ENCODE results near the gene UGT3A2.

UGT3A2 gene

DNA sequence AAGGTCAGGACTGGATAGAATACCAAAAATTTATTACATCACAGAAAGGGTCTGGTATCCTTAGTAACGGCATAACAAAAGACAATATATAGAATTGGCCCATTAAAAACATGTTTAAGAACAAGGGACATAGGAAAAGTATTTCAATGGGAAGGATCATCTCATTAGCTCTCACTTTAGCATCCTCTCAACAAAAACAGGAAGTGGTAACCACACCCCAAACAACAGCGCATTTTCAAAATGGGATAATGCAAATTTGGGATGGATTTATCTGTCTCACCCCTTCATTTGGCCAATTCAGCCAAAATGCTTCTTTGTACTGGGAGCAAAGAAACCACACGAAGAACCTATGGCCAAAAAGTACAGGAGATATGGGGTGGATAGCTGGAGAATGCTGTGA is 65.7 kb downstream of the UGT3A2 start:
- TF ChIP-seq FOXP2 (optimal IDR thresholded peaks at IDR 0.05; ENCODE audit: borderline replicate concordance, extremely low read depth, extremely low read length, insufficient read depth), result no peak

DNA sequence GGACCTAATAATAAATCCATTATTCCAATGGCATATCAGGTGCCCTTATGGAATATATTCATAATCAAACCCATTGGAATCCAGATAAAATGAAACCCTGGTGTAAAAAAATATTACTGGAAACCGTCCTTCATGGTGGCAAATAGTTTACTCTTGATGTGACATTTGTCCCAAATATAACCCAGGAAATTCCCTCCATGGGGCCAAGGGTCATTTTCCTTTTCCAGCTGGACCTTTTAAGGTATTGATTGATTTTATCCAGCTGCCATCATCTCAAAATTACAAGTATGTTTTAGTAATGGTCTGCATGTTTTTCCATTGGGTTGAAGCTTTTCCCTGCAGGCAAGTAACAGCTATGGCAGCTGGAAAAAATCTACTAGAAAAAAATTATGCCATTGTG is 67.1 kb downstream of the UGT3A2 start:
- TF ChIP-seq FOXP2 (optimal IDR thresholded peaks at IDR 0.05; ENCODE audit: borderline replicate concordance, extremely low read depth, extremely low read length, insufficient read depth), result no peak
- no peak for TF ChIP-seq POLR2AphosphoS5 (IDR thresholded peaks at IDR 0.05; ENCODE audit: low read depth, low read length)
- no peak for TF ChIP-seq TAF1 (IDR thresholded peaks at IDR 0.05; ENCODE audit: borderline replicate concordance, insufficient read depth, low read length)
- TF ChIP-seq, protein P1, sequence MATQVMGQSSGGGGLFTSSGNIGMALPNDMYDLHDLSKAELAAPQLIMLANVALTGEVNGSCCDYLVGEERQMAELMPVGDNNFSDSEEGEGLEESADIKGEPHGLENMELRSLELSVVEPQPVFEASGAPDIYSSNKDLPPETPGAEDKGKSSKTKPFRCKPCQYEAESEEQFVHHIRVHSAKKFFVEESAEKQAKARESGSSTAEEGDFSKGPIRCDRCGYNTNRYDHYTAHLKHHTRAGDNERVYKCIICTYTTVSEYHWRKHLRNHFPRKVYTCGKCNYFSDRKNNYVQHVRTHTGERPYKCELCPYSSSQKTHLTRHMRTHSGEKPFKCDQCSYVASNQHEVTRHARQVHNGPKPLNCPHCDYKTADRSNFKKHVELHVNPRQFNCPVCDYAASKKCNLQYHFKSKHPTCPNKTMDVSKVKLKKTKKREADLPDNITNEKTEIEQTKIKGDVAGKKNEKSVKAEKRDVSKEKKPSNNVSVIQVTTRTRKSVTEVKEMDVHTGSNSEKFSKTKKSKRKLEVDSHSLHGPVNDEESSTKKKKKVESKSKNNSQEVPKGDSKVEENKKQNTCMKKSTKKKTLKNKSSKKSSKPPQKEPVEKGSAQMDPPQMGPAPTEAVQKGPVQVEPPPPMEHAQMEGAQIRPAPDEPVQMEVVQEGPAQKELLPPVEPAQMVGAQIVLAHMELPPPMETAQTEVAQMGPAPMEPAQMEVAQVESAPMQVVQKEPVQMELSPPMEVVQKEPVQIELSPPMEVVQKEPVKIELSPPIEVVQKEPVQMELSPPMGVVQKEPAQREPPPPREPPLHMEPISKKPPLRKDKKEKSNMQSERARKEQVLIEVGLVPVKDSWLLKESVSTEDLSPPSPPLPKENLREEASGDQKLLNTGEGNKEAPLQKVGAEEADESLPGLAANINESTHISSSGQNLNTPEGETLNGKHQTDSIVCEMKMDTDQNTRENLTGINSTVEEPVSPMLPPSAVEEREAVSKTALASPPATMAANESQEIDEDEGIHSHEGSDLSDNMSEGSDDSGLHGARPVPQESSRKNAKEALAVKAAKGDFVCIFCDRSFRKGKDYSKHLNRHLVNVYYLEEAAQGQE (IDR thresholded peaks at IDR 0.05; ENCODE audit: insufficient read depth in 1 of 2, low read depth in 2 of 2, low read length in 2 of 2), result no peak
- no peak for TF ChIP-seq SIN3A (IDR thresholded peaks at IDR 0.05; ENCODE audit: borderline replicate concordance, insufficient read depth, low read length)

DNA sequence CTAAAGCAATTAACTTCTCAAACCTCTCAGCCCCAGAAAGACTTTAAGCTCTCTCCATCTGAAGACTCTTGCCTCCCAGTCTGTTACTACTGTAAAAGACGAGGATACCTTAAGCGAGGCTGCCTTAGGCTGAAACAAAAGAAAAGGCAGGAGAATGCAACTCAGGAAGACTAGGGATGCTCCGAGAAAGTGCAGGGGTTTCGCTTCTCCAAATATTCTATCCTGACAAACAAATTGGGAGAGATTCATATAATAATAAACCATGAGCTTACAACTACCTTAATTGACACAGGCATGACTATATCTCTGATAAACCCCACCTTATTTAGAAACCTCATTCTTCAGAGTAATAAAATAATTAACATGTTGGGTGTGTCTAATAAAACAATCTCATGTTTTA is 70.6 kb downstream of the UGT3A2 start:
- TF ChIP-seq, protein P1 (IDR thresholded peaks at IDR 0.05; ENCODE audit: insufficient read depth in 1 of 2, low read depth in 2 of 2, low read length in 2 of 2), result no peak
- TF ChIP-seq TAF1 (IDR thresholded peaks at IDR 0.05; ENCODE audit: borderline replicate concordance, insufficient read depth, low read length) (no peak), SIN3A (IDR thresholded peaks at IDR 0.05; ENCODE audit: borderline replicate concordance, insufficient read depth, low read length) (no peak), FOXP2 (optimal IDR thresholded peaks at IDR 0.05; ENCODE audit: borderline replicate concordance, extremely low read depth, extremely low read length, insufficient read depth) (no peak), POLR2AphosphoS5 (IDR thresholded peaks at IDR 0.05; ENCODE audit: low read depth, low read length) (no peak)

DNA sequence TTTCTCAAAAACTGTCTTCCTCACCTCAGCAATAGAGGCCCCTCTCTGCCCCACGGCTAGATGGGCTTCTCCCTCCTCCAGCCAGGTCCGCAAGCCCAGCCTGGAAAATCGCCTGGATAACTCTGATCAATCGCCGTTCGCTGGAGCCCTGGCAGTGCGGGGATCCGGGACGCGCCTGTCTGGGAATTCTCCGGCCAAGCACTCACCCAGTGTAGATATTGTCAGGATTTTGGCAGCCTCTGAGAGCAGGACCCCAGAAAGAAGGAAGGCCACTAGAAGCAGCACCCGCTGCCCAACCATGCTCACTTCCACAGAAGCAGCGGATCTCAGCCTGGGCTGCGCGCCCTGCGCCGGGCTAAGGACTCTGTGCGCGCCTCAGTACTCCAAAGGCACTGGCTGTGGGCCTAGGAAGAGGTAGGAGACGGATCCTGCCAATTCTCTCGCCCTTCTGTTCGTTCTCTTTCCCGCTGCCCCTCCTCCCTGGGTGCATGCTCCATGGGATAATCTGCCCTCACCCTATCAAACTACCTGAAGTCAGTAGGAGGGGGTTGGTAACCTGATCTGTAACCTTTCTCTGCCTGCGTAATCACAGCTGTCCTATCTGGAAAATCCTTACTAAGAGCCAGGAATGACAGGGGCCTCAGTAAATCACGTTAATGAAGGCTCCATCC is 75.6 kb downstream of the UGT3A2 start, which contains the start of gene UGT3A1:
UGT3A1 (minus strand) TSS at position 450 of the 671 bp plus-strand sequence; CDS start at position 300, 150 bp downstream.
- TF ChIP-seq SIN3A (IDR thresholded peaks at IDR 0.05; ENCODE audit: borderline replicate concordance, insufficient read depth, low read length) (no peak), POLR2AphosphoS5 (IDR thresholded peaks at IDR 0.05; ENCODE audit: low read depth, low read length) (no peak), FOXP2 (optimal IDR thresholded peaks at IDR 0.05; ENCODE audit: borderline replicate concordance, extremely low read depth, extremely low read length, insufficient read depth) (no peak), TAF1 (IDR thresholded peaks at IDR 0.05; ENCODE audit: borderline replicate concordance, insufficient read depth, low read length) (no peak)
- TF ChIP-seq, protein P1 (IDR thresholded peaks at IDR 0.05; ENCODE audit: insufficient read depth in 1 of 2, low read depth in 2 of 2, low read length in 2 of 2), result no peak

DNA sequence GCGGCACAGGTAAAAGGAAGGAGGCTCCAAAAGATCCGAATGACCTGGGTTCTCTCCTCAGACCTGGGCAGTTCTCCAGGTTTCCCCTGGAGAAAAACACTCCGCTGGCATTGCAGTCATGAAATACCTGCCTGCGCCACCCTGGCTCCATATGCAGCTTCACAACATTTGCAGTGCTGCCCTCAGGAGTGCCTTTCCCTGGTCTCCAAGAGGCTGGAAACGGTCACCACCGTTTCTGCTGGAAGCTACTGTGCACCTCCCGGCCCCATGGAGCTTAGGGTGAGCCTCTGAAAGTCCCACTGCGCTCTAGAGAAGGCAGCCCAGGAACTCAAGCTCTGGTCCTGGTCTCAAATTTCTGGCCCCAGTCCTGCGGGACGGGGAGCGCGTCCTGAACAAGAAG is 76.2 kb downstream of the UGT3A2 start:
- no peak for TF ChIP-seq POLR2AphosphoS5 (IDR thresholded peaks at IDR 0.05; ENCODE audit: low read depth, low read length)
- TF ChIP-seq SIN3A (IDR thresholded peaks at IDR 0.05; ENCODE audit: borderline replicate concordance, insufficient read depth, low read length), result no peak
- TF ChIP-seq, protein P1 (IDR thresholded peaks at IDR 0.05; ENCODE audit: insufficient read depth in 1 of 2, low read depth in 2 of 2, low read length in 2 of 2), result no peak
- no peak for TF ChIP-seq TAF1 (IDR thresholded peaks at IDR 0.05; ENCODE audit: borderline replicate concordance, insufficient read depth, low read length)
- no peak for TF ChIP-seq FOXP2 (optimal IDR thresholded peaks at IDR 0.05; ENCODE audit: borderline replicate concordance, extremely low read depth, extremely low read length, insufficient read depth)
